ENCODE measurements around the gene FAM110A.
"Not testable (repeated sequence)": the region's sequence is repeated elsewhere in the genome, so short reads cannot be mapped to it uniquely, and the experiment has no call there.

FAM110A gene

GRCh38 chr20:845226-845868 is 11.8 kb downstream of the FAM110A start:
- DNase-seq = no peak

GRCh38 chr20:845941-846893 is 12.7 kb downstream of the FAM110A start:
- DNase-seq = no peak

- DNase-seq = no peak
Observed at GRCh38 chr20:846894-847278, 13.4 kb downstream of the FAM110A start.

GRCh38 chr20:848193-848592 is 14.7 kb downstream of the FAM110A start:
- no peak for DNase-seq

GRCh38 chr20:848731-849130 is 15.2 kb downstream of the FAM110A start:
- DNase-seq = not testable (repeated sequence)

GRCh38 chr20:853406-853996 is 20.0 kb downstream of the FAM110A start:
- DNase-seq = no peak

GRCh38 chr20:854601-855000 is 21.1 kb downstream of the FAM110A start:
- DNase-seq = no peak

GRCh38 chr20:855466-856360 is 22.2 kb downstream of the FAM110A start:
- DNase-seq = no peak

- DNase-seq = no peak
Observed at GRCh38 chr20:856361-856775, 22.9 kb downstream of the FAM110A start.

- no peak for DNase-seq
Observed at GRCh38 chr20:858011-858410, 24.5 kb downstream of the FAM110A start.

GRCh38 chr20:859751-860231 is 26.3 kb downstream of the FAM110A start:
- DNase-seq = no peak

GRCh38 chr20:860891-861290 is 27.4 kb downstream of the FAM110A start:
- DNase-seq = no peak

GRCh38 chr20:865440-865839 is 31.9 kb downstream of the FAM110A start:
- no peak for DNase-seq

- no peak for DNase-seq
Observed at GRCh38 chr20:868279-868678, 34.8 kb downstream of the FAM110A start.

GRCh38 chr20:869606-870005 is 36.1 kb downstream of the FAM110A start:
- DNase-seq = no peak

- no peak for DNase-seq
Observed at GRCh38 chr20:870758-871157, 37.2 kb downstream of the FAM110A start.

- DNase-seq = no peak
Observed at GRCh38 chr20:871436-871835, 37.9 kb downstream of the FAM110A start.

- no peak for DNase-seq
Observed at GRCh38 chr20:871948-872347, 38.4 kb downstream of the FAM110A start.

- DNase-seq = no peak
Observed at GRCh38 chr20:872855-873520, 39.5 kb downstream of the FAM110A start.

- no peak for DNase-seq
Observed at GRCh38 chr20:873875-874607, 40.5 kb downstream of the FAM110A start.

GRCh38 chr20:875115-875514 is 41.6 kb downstream of the FAM110A start:
- DNase-seq = no peak
